NCI-H82 treated with DMSO at 0.1 percent for 48 hours (cell line): Measurements from ENCODE around the gene PPP4R4.
"Not testable (repeated sequence)": the region's sequence is repeated elsewhere in the genome, so short reads cannot be mapped to it uniquely, and the experiment has no call there.

Experiments
- DNase-seq: peaks from one replicate; lab custom pipeline; 2025; ENCODE audit not compliant: unreplicated experiment; lab: John Stamatoyannopoulos, UW

Gene PPP4R4

GRCh38 chr14:94177806-94178205, 3.7 kb downstream of the PPP4R4 start:
- DNase-seq = no peak

GRCh38 chr14:94179244-94179643, 5.1 kb downstream of the PPP4R4 start:
- DNase-seq = no peak

- DNase-seq = peak; percentile 46
Measured at GRCh38 chr14:94180655-94181271, 6.6 kb downstream of the PPP4R4 start.

GRCh38 chr14:94181835-94182234, 7.7 kb downstream of the PPP4R4 start:
- DNase-seq = no peak

GRCh38 chr14:94192536-94192935, 18.4 kb downstream of the PPP4R4 start:
- no peak for DNase-seq

GRCh38 chr14:94193776-94194175, 19.7 kb downstream of the PPP4R4 start:
- DNase-seq = no peak

- no peak for DNase-seq
Measured at GRCh38 chr14:94196057-94196456, 21.9 kb downstream of the PPP4R4 start.

- DNase-seq = no peak
Measured at GRCh38 chr14:94203473-94204210, 29.5 kb downstream of the PPP4R4 start.

GRCh38 chr14:94213021-94213420, 38.9 kb downstream of the PPP4R4 start:
- no peak for DNase-seq

GRCh38 chr14:94213741-94214140, 39.6 kb downstream of the PPP4R4 start:
- DNase-seq = no peak

GRCh38 chr14:94217116-94217515, 43.0 kb downstream of the PPP4R4 start:
- DNase-seq = no peak

- DNase-seq = not testable (repeated sequence)
Measured at GRCh38 chr14:94218198-94218886, 44.2 kb downstream of the PPP4R4 start.

GRCh38 chr14:94224040-94224439, 49.9 kb downstream of the PPP4R4 start:
- no peak for DNase-seq

GRCh38 chr14:94225460-94226378, 51.6 kb downstream of the PPP4R4 start:
- DNase-seq = no peak

- no peak for DNase-seq
Measured at GRCh38 chr14:94227029-94227428, 52.9 kb downstream of the PPP4R4 start.

- no peak for DNase-seq
Measured at GRCh38 chr14:94237046-94237445, 62.9 kb downstream of the PPP4R4 start.

- DNase-seq = no peak
Measured at GRCh38 chr14:94237983-94238382, 63.9 kb downstream of the PPP4R4 start.

- no peak for DNase-seq
Measured at GRCh38 chr14:94239406-94239805, 65.3 kb downstream of the PPP4R4 start.

- no peak for DNase-seq
Measured at GRCh38 chr14:94244182-94244581, 70.1 kb downstream of the PPP4R4 start.

- DNase-seq = not testable (repeated sequence)
Measured at GRCh38 chr14:94264195-94264594, 90.1 kb downstream of the PPP4R4 start.

GRCh38 chr14:94267352-94267751, 93.2 kb downstream of the PPP4R4 start:
- DNase-seq = no peak
